Measurements from ENCODE around the gene ONECUT3.

The ONECUT3 gene

GRCh38 chr19:1814833-1815604 lies 61.7 kb downstream of the ONECUT3 start:
- Mint-ChIP-seq H3K27ac (ENCODE audit: low read depth) (no peak overlapping the region), H3K4me3 (no peak overlapping the region), H3K27me3 (no peaks in the 10 kb centered on the region), H3K9me3 (no peaks in the 10 kb centered on the region), H3K36me3 (ENCODE audit: insufficient read depth) (peaks cover 19% of the 10 kb centered on the region), H3K4me1 (peaks cover 10% of the 10 kb centered on the region)
- ATAC-seq (replicated peaks; ENCODE audit: extremely low read depth, poor library complexity, severe bottlenecking), result no peak
- DNase-seq (ENCODE audit: low spot score in 2 of 2), result no peak

DNA sequence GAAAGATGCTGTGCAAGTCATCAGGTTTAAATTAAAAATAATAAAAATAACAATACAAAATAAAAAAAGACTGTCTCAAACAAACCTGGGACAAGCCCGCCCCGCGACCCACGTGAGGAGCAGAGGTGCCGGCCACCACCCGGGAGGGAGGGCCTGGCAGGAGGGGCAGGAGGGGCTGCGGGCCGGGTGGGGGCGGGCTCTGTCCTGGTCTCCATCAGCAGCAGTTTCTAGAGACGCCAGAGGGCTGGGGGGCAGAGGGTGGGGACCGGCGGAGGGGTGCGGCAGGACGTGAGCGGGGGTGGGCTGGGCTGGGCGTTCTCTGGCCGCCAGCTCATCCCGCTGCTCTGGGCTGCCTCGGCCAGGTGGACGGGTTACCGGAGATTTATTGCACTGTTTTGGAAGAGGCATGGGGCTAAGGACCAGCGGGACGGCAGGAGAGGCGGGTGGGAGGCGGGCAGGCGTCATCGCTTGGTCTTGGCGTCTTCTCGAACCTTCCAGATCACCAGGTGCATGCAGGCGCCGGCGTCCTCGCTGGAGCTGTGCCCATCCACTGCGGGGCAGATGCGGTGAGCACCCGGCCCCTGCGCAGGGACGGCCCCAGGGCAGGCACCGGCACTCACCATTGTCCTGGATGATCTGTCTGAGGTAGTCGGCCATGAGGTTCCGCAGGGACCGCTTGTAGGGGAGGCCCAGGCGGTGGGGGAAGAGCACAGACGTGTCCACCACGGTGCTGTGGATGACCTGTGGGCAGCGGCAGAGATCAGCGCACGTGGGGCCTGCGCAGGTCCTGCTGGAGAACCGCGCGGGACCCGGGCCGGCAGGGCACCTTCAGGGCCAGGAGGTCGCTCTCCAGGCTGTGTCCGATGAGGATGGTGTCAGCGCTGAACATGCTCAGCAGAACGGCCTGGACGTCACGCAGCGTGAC lies 62.6 kb downstream of the ONECUT3 start:
- H3K27me3 Mint-ChIP-seq, result no peaks in the 10 kb centered on the region
- DNase-seq (ENCODE audit: low spot score in 2 of 2) (no peak), ATAC-seq (replicated peaks; ENCODE audit: extremely low read depth, poor library complexity, severe bottlenecking) (no peak)
- peaks cover 27% of the 10 kb centered on the region for H3K36me3 Mint-ChIP-seq (ENCODE audit: insufficient read depth)
- no peaks in the 10 kb centered on the region for H3K9me3 Mint-ChIP-seq
- H3K27ac Mint-ChIP-seq (ENCODE audit: low read depth), result no peak overlapping the region
- peaks cover 10% of the 10 kb centered on the region for H3K4me1 Mint-ChIP-seq
- H3K4me3 Mint-ChIP-seq, result no peak overlapping the region

GRCh38 chr19:1816530-1817298 lies 63.4 kb downstream of the ONECUT3 start:
- ATAC-seq (replicated peaks; ENCODE audit: extremely low read depth, poor library complexity, severe bottlenecking), result no peak
- H3K27ac Mint-ChIP-seq (ENCODE audit: low read depth), result no peak overlapping the region
- peaks cover 25% of the 10 kb centered on the region for H3K36me3 Mint-ChIP-seq (ENCODE audit: insufficient read depth)
- H3K4me3 Mint-ChIP-seq, result no peak overlapping the region
- no peaks in the 10 kb centered on the region for H3K9me3 Mint-ChIP-seq
- H3K27me3 Mint-ChIP-seq, result no peaks in the 10 kb centered on the region
- no peak for DNase-seq (ENCODE audit: low spot score in 2 of 2)
- H3K4me1 Mint-ChIP-seq, result peaks cover 10% of the 10 kb centered on the region

- ATAC-seq (replicated peaks; ENCODE audit: extremely low read depth, poor library complexity, severe bottlenecking) (no peak), DNase-seq (ENCODE audit: low spot score in 2 of 2) (no peak)
- Mint-ChIP-seq H3K36me3 (ENCODE audit: insufficient read depth) (peaks cover 29% of the 10 kb centered on the region), H3K4me3 (no peak overlapping the region), H3K4me1 (peaks cover 6% of the 10 kb centered on the region), H3K27ac (ENCODE audit: low read depth) (no peak overlapping the region), H3K9me3 (no peaks in the 10 kb centered on the region), H3K27me3 (no peaks in the 10 kb centered on the region)
These were observed 64.4 kb downstream of the ONECUT3 start for GRCh38 chr19:1817553-1818179.

GRCh38 chr19:1818549-1819195 lies 65.4 kb downstream of the ONECUT3 start:
- H3K4me3 Mint-ChIP-seq, result no peak overlapping the region
- no peak for ATAC-seq (replicated peaks; ENCODE audit: extremely low read depth, poor library complexity, severe bottlenecking)

GRCh38 chr19:1819341-1820255 lies 66.3 kb downstream of the ONECUT3 start:
- DNase-seq (ENCODE audit: low spot score in 2 of 2), result no peak
- Mint-ChIP-seq H3K9me3 (no peaks in the 10 kb centered on the region), H3K27me3 (no peaks in the 10 kb centered on the region), H3K4me1 (no peaks in the 10 kb centered on the region), H3K4me3 (no peak overlapping the region), H3K27ac (ENCODE audit: low read depth) (no peak overlapping the region), H3K36me3 (ENCODE audit: insufficient read depth) (peaks cover 31% of the 10 kb centered on the region)
- ATAC-seq (replicated peaks; ENCODE audit: extremely low read depth, poor library complexity, severe bottlenecking), result no peak

More at GRCh38 chr19:1818549-1819195, 65.4 kb downstream of the ONECUT3 start:
- no peak for DNase-seq (ENCODE audit: low spot score in 2 of 2)
- H3K36me3 Mint-ChIP-seq (ENCODE audit: insufficient read depth), result peaks cover 27% of the 10 kb centered on the region
- H3K27ac Mint-ChIP-seq (ENCODE audit: low read depth), result no peak overlapping the region
- no peaks in the 10 kb centered on the region for H3K27me3 Mint-ChIP-seq
- no peaks in the 10 kb centered on the region for H3K4me1 Mint-ChIP-seq
- H3K9me3 Mint-ChIP-seq, result no peaks in the 10 kb centered on the region

- Mint-ChIP-seq H3K36me3 (ENCODE audit: insufficient read depth) (peaks cover 35% of the 10 kb centered on the region), H3K4me1 (no peaks in the 10 kb centered on the region), H3K27me3 (no peaks in the 10 kb centered on the region), H3K4me3 (no peak overlapping the region), H3K27ac (ENCODE audit: low read depth) (no peak overlapping the region), H3K9me3 (no peaks in the 10 kb centered on the region)
- ATAC-seq (replicated peaks; ENCODE audit: extremely low read depth, poor library complexity, severe bottlenecking) (no peak), DNase-seq (ENCODE audit: low spot score in 2 of 2) (no peak)
These were observed 68.9 kb downstream of the ONECUT3 start for GRCh38 chr19:1822210-1822609.

- H3K36me3 Mint-ChIP-seq (ENCODE audit: insufficient read depth), result peaks cover 37% of the 10 kb centered on the region
- no peak for DNase-seq (ENCODE audit: low spot score in 2 of 2)
- H3K9me3 Mint-ChIP-seq, result no peaks in the 10 kb centered on the region
- no peak overlapping the region for H3K4me3 Mint-ChIP-seq
- H3K4me1 Mint-ChIP-seq, result no peaks in the 10 kb centered on the region
- ATAC-seq (replicated peaks; ENCODE audit: extremely low read depth, poor library complexity, severe bottlenecking), result no peak
- no peak overlapping the region for H3K27ac Mint-ChIP-seq (ENCODE audit: low read depth)
- no peaks in the 10 kb centered on the region for H3K27me3 Mint-ChIP-seq
These were observed 69.7 kb downstream of the ONECUT3 start for GRCh38 chr19:1823020-1823419.

DNA sequence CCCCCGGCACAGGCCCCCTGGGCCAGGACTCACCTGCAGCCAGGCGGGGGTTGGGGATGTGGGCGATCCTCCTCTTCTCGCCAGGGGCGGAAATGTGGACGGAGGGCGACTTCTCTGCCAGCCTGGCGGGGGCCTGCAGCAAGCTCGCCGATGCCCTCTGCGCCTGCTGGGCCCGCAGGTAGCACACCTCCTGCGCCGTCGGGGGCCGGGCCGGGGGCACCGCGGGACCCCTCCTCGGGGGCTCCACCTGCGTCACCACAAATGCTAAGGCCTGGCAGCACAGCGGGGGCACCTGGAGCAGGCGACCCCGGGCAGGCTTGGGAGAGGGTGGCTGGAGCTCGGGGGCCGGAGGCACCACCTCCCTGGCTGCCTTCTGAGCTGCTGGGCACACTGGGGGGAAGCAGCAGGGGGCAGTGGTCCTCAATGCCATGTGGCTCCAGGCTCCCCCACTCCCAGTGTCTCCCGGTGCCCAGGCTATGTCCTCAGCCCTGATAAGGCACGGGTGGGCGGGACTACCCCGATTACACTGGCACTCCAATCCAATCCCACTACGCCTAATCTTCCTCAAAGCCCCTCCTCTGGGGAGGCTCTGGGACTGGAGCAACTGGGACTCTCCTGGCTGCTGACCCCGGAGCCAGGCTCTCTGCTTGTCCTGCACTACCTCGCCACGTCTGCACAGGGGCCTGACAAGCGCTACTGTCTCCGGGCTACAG lies 70.4 kb downstream of the ONECUT3 start:
- DNase-seq (ENCODE audit: low spot score in 2 of 2) (no peak), ATAC-seq (replicated peaks; ENCODE audit: extremely low read depth, poor library complexity, severe bottlenecking) (no peak)
- no peak overlapping the region for H3K4me3 Mint-ChIP-seq
- H3K9me3 Mint-ChIP-seq, result no peaks in the 10 kb centered on the region
- H3K27me3 Mint-ChIP-seq, result no peaks in the 10 kb centered on the region
- H3K27ac Mint-ChIP-seq (ENCODE audit: low read depth), result no peak overlapping the region
- H3K36me3 Mint-ChIP-seq (ENCODE audit: insufficient read depth), result peaks cover 41% of the 10 kb centered on the region
- H3K4me1 Mint-ChIP-seq, result no peaks in the 10 kb centered on the region

DNA sequence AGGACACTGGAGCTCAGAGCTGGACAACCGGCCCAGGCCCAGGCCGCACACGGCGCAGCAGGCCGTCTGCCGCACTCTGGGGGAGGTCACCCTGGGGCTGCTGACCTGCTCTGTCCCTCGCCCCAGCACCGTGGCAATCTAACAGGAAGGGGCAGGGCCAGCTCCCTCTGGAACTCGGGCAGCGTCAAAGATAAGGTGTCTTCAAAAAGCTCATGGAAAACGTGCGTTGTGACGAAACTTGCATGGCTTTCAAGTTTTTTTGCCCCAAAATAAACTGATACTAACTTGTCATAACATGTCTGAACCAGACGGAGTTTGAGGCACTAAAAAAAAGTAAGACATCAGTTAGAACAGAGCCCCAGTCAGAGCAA lies 70.9 kb downstream of the ONECUT3 start:
- DNase-seq (ENCODE audit: low spot score in 2 of 2), result no peak
- Mint-ChIP-seq H3K36me3 (ENCODE audit: insufficient read depth) (peaks cover 44% of the 10 kb centered on the region), H3K4me3 (no peak overlapping the region), H3K27me3 (no peaks in the 10 kb centered on the region), H3K4me1 (no peaks in the 10 kb centered on the region), H3K9me3 (no peaks in the 10 kb centered on the region), H3K27ac (ENCODE audit: low read depth) (no peak overlapping the region)
- ATAC-seq (replicated peaks; ENCODE audit: extremely low read depth, poor library complexity, severe bottlenecking), result no peak
